SK-N-MC (cell line): ENCODE data around the gene ABCG5.

Experiments used
- EZH2 ChIP-seq: fragments of 200-600 bp; sonication (generic); IDR thresholded peaks from one replicate; pipeline ENCODE4 v1.6.1; 2017; ENCODE audit warnings: antibody characterized with exemption
- POLR2AphosphoS5 ChIP-seq: IDR thresholded peaks from 2 replicates; pipeline ENCODE4 v1.6.1; 2012; ENCODE audit warnings: mild to moderate bottlenecking, low read depth, low read length, borderline replicate concordance

DNA sequence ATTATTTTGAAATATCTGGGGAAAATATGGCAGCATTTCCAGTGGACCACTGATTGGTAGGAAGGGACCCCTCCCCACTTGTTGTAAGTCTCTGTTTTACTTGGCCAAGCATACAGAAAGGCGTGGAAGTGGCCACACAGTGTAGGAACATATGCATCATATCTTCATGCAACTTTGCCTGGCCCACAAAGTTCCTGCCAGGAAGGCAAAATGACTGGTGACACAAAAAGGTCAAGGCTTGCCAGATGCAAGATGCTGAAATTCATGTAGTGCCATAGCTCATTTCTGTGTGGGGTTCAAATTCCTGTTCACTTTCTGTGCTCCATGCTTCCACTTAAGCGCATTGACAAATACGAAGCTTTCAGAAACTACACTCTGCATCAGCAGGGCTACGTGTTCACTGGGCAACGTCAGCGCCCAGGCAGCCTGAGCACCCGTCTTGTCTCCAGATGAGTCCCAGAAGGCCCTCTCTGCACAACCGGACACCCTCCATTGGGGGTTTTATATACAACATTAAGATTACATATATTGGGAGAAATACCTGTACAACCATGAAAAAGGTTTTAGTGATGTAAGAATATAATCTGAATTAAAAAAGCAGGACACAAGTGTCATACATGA lies 61.2 kb downstream of the ABCG5 start:
- no peak for TF ChIP-seq POLR2AphosphoS5
- TF ChIP-seq EZH2 = no peak
